Measurements from ENCODE around the gene ARAP2.

The ARAP2 gene

DNA sequence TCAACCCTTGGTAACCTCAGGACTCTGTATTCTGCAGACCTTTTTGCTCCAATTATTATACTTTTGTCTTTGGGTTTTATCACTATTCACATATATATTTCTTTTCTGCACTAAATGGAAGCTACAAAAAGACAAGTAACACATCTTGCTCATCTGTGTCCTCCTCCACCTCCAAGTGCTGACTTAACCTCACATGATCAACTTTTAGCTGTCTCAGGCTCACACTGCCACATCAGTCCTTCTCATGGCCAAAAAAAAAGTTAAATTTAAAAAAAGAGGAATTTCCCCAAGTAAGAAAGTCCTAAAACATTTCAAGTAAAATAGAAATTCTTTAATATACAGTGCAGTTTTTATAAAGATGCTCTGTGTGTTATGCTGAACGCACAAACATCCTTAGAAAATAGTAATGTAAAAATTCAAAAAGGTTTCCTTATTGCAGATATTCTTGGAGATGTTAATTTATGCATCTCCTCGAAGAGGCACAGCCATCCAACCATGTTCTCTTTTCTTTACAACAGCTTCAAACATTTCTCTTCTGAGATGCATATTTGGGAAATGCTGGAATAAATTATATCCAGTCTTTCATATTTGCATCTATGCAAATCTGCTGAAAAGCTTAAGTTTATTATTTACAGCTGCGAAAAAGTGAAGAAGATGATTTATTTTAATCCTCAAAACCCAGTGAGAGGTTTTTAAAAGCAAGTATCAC lies 37.6 kb downstream of the ARAP2 start:
- H3K4me3 ChIP-seq (ENCODE audit: low read length) = no peak overlapping the region
- no CpG with 5 or more reads among the region's 3 CpGs for WGBS (ENCODE audit: insufficient coverage, insufficient read length)
- H3K27ac ChIP-seq (ENCODE audit: low read length) = no peak overlapping the region
- no peak for DNase-seq (ENCODE audit: low read depth, low spot score)
- H3K4me1 ChIP-seq (ENCODE audit: control insufficient read depth, insufficient read depth, low read length) = no peaks in the 10 kb centered on the region; the same call in 1 of the 2 replicates
- no peaks in the 10 kb centered on the region for H3K27me3 ChIP-seq (ENCODE audit: control insufficient read depth, insufficient read depth, low read length)
- H3K9me3 ChIP-seq (ENCODE audit: control insufficient read depth, insufficient read depth, low read length) = no peaks in the 10 kb centered on the region
- H3K36me3 ChIP-seq (ENCODE audit: control insufficient read depth, insufficient read depth, low read length) = no peaks in the 10 kb centered on the region

DNA sequence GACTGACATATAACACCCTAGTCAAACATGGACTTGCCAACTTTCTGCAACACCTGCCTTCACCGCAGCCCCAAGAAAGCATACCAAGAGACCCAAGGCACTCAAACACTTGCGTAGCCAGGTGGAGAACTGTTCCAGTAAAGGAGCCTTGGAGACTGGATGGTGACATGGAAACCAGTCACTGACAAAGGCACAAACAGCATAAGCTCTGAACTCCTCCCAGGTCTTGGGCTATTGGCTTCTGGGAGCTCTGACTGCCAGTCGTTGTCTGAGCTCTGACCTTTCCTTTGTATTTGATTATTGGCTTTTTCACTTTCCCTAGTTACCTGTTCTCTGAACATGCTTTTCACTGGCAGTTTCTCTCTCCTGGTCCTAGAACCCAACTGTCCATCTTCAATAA lies 38.3 kb downstream of the ARAP2 start:
- H3K27me3 ChIP-seq (ENCODE audit: control insufficient read depth, insufficient read depth, low read length) = no peaks in the 10 kb centered on the region
- H3K27ac ChIP-seq (ENCODE audit: low read length) = no peak overlapping the region
- no peaks in the 10 kb centered on the region for H3K36me3 ChIP-seq (ENCODE audit: control insufficient read depth, insufficient read depth, low read length)
- H3K4me1 ChIP-seq (ENCODE audit: control insufficient read depth, insufficient read depth, low read length) = no peaks in the 10 kb centered on the region; the same call in 1 of the 2 replicates
- no peak overlapping the region for H3K4me3 ChIP-seq (ENCODE audit: low read length)
- no peak for DNase-seq (ENCODE audit: low read depth, low spot score)
- no peaks in the 10 kb centered on the region for H3K9me3 ChIP-seq (ENCODE audit: control insufficient read depth, insufficient read depth, low read length)
- no CpG with 5 or more reads among the region's 3 CpGs for WGBS (ENCODE audit: insufficient coverage, insufficient read length)

DNA sequence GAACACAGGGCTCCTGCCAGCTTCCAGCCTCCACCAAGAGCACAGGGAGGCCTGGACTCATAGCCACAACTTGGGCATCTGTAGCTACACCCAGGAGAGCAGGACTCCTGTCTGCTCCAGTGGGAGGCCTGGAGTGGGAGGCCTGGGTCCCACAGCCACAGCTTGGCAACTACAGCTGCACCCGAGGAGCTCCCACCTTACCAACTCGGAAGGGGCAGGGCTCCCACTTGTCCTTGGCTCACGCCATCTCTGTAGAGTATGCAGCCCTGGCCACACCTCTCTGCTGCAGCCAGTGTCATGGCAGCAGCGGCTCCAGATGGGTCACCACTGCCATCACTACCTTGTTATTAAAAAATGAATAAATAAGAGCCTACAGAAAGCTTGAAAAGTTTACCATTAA lies 45.5 kb downstream of the ARAP2 start:
- H3K4me1 ChIP-seq (ENCODE audit: control insufficient read depth, insufficient read depth, low read length) = no peaks in the 10 kb centered on the region; the same call in 1 of the 2 replicates
- no peaks in the 10 kb centered on the region for H3K27me3 ChIP-seq (ENCODE audit: control insufficient read depth, insufficient read depth, low read length)
- H3K36me3 ChIP-seq (ENCODE audit: control insufficient read depth, insufficient read depth, low read length) = no peaks in the 10 kb centered on the region
- WGBS (ENCODE audit: insufficient coverage, insufficient read length) = no CpG with 5 or more reads among the region's 4 CpGs
- H3K4me3 ChIP-seq (ENCODE audit: low read length) = no peak overlapping the region
- DNase-seq (ENCODE audit: low read depth, low spot score) = no peak
- H3K9me3 ChIP-seq (ENCODE audit: control insufficient read depth, insufficient read depth, low read length) = no peaks in the 10 kb centered on the region
- H3K27ac ChIP-seq (ENCODE audit: low read length) = no peak overlapping the region

DNA sequence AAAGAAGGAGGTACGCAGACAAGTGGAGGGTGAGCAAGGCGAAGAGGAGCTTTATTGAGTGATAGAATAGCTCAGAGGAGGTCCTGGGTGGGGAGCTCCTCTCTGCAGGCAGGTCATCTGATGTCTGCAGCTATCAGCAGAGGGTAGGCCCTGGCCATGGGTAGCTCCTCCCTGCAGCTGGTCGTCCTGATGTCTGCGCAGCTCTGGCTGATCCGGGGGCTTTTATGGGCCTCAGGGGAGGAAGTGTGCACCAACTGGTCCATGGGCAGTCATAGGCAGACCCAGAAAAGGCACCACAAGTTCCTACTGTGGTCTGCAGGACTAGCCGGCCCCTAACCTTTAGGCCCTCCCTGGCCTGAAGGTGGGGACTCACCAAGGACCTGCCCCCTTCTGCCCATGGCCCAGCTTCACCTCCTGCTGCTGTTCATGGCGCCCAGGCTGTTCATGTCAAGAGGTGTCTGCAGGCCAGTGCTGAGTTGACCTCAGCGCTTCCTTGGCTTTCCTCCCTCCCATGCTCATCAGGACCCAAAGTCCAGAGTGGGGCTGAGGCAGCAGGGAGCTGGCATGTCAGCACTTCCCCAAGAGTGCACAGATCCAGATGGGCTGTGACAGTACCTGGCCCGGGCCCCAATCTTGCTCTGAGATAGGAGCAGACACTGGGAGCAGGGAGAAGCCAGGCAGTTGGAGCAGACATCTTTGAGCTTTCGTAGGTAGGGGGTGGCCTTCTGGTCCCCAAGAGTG lies 46.1 kb downstream of the ARAP2 start:
- Histone ChIP-seq H3K4me3 (ENCODE audit: low read length) (no peak overlapping the region), H3K4me1 (ENCODE audit: control insufficient read depth, insufficient read depth, low read length) (no peaks in the 10 kb centered on the region; the same call in 1 of the 2 replicates), H3K9me3 (ENCODE audit: control insufficient read depth, insufficient read depth, low read length) (no peaks in the 10 kb centered on the region), H3K36me3 (ENCODE audit: control insufficient read depth, insufficient read depth, low read length) (no peaks in the 10 kb centered on the region), H3K27ac (ENCODE audit: low read length) (no peak overlapping the region), H3K27me3 (ENCODE audit: control insufficient read depth, insufficient read depth, low read length) (no peaks in the 10 kb centered on the region)
- no CpG with 5 or more reads among the region's 10 CpGs for WGBS (ENCODE audit: insufficient coverage, insufficient read length)
- no peak for DNase-seq (ENCODE audit: low read depth, low spot score)

DNA sequence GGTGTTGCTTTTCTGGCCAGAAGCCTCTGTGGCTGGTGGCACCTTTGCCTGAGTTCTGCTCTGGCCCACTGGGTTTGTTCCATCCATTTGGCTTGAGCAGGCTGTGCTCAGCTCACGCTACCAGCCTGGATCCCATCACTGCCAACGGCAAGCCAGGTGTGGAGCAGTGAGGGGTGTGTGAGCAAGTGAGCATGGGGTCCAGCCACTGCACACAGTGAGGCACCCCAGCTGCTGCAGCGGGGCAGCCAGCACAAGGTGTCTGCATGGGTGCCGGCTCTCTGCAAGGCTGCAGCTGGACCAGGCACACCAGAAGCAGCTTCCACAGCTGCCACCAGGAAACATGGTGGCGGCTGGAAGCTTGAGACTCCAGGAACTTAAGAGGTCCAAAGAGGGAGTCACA lies 46.8 kb downstream of the ARAP2 start:
- Histone ChIP-seq H3K27ac (ENCODE audit: low read length) (no peak overlapping the region), H3K27me3 (ENCODE audit: control insufficient read depth, insufficient read depth, low read length) (no peaks in the 10 kb centered on the region), H3K4me3 (ENCODE audit: low read length) (no peak overlapping the region), H3K36me3 (ENCODE audit: control insufficient read depth, insufficient read depth, low read length) (no peaks in the 10 kb centered on the region), H3K9me3 (ENCODE audit: control insufficient read depth, insufficient read depth, low read length) (no peaks in the 10 kb centered on the region), H3K4me1 (ENCODE audit: control insufficient read depth, insufficient read depth, low read length) (no peaks in the 10 kb centered on the region)
- no peak for DNase-seq (ENCODE audit: low read depth, low spot score)
- no CpG with 5 or more reads among the region's 5 CpGs for WGBS (ENCODE audit: insufficient coverage, insufficient read length)

DNA sequence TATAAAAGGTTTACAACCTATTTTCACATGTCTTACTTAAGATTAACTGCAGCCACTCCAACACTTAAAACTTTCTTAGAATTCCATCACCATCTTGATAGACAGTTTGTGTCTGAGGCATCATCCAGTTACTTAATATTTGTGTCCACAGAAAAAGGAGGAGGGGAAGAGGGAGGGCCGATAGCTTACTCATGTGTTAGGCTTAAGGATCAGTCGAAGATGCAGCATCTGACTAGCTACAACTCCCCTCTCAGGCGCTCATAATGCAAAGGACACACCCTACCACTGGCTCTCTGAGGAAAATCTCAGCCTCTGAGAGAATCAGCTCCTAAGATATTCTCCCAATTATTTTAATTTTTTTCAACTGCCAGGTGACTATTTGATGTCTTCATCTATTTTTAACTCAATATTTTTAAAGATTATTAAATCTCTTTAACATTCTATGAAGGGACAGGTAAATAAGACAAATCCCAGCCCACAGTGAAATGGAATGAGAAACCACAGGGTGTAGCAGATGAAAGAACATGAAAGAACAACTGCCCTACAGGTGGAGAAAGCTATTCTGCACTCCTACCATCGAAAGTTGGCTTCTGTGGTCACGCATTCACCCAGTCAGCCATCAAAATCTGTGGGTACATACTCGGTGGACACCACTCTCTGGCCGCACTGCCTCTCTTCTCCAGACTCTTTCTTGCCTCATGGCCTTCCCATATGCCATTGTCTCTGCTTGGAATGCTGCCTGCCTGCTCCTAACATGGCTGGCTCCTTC lies 48.0 kb downstream of the ARAP2 start:
- H3K9me3 ChIP-seq (ENCODE audit: control insufficient read depth, insufficient read depth, low read length) = no peaks in the 10 kb centered on the region
- H3K36me3 ChIP-seq (ENCODE audit: control insufficient read depth, insufficient read depth, low read length) = no peaks in the 10 kb centered on the region
- H3K4me3 ChIP-seq (ENCODE audit: low read length) = no peak overlapping the region
- no peak for DNase-seq (ENCODE audit: low read depth, low spot score)
- H3K27me3 ChIP-seq (ENCODE audit: control insufficient read depth, insufficient read depth, low read length) = no peaks in the 10 kb centered on the region
- H3K4me1 ChIP-seq (ENCODE audit: control insufficient read depth, insufficient read depth, low read length) = no peaks in the 10 kb centered on the region
- H3K27ac ChIP-seq (ENCODE audit: low read length) = no peak overlapping the region
- WGBS (ENCODE audit: insufficient coverage, insufficient read length) = no CpG with 5 or more reads among the region's 7 CpGs

DNA sequence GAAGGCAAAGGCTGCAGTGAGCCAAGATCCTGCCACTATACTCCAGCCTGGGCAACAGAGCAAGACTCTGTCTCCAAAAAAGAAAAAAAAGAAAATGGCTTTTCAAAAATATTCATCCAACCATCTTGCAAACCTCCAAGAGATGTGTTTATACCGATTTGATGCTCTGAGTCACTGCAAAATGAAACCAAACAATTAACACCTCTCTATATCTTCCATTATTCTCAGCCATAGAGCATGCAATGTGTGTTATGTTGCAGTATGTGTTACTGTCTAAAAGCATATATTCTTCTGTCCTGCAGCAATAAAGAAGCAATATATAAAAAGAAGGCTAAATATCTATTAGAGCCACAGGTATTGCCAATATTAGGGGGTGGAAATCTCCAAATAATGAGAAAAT lies 51.4 kb downstream of the ARAP2 start:
- H3K27me3 ChIP-seq (ENCODE audit: control insufficient read depth, insufficient read depth, low read length) = no peaks in the 10 kb centered on the region
- no peak for DNase-seq (ENCODE audit: low read depth, low spot score)
- no peak overlapping the region for H3K4me3 ChIP-seq (ENCODE audit: low read length)
- no peak overlapping the region for H3K27ac ChIP-seq (ENCODE audit: low read length)
- no peaks in the 10 kb centered on the region for H3K9me3 ChIP-seq (ENCODE audit: control insufficient read depth, insufficient read depth, low read length)
- H3K4me1 ChIP-seq (ENCODE audit: control insufficient read depth, insufficient read depth, low read length) = no peaks in the 10 kb centered on the region
- no CpG with 5 or more reads among the region's 1 CpG for whole genome bisulfite sequencing (ENCODE audit: insufficient coverage, insufficient read length)
- no peaks in the 10 kb centered on the region for H3K36me3 ChIP-seq (ENCODE audit: control insufficient read depth, insufficient read depth, low read length)

DNA sequence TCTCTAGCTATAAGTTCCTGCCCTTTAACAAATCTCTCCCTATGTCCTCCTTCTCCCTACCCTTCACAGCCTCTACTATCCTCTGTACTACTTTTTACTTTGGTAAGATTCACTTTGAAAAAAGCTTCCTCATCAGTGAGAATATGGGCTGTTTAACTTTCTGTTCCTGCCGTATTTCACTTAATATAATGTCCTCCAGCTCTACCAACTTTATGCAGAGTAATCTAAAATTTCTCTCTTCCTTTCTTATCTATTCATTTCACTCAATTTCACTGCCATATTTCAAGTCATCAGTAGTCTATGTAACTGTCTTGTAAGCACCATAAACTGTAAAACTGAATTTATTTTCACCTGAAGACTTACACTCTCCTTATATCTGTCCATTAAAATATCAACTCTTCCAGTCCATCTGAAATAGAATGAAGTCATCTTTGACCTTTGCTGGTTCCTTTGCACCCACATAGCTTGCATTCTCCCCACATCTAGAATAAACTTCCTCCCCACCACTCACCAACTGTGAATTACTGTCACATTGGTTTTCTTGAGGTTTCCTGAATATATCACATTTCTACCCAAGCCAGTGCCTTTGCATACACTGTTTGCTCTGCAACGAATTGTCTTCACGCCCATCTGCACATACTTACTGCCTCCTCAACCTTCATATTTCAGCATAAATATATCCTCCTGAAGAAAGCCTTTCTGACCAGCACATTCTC lies 54.6 kb downstream of the ARAP2 start:
- Histone ChIP-seq H3K36me3 (ENCODE audit: control insufficient read depth, insufficient read depth, low read length) (no peaks in the 10 kb centered on the region), H3K27ac (ENCODE audit: low read length) (no peak overlapping the region), H3K4me1 (ENCODE audit: control insufficient read depth, insufficient read depth, low read length) (no peaks in the 10 kb centered on the region), H3K27me3 (ENCODE audit: control insufficient read depth, insufficient read depth, low read length) (no peaks in the 10 kb centered on the region), H3K4me3 (ENCODE audit: low read length) (no peak overlapping the region), H3K9me3 (ENCODE audit: control insufficient read depth, insufficient read depth, low read length) (no peaks in the 10 kb centered on the region)
- WGBS (ENCODE audit: insufficient coverage, insufficient read length) = no CpG with 5 or more reads among the region's 3 CpGs
- no peak for DNase-seq (ENCODE audit: low read depth, low spot score)

DNA sequence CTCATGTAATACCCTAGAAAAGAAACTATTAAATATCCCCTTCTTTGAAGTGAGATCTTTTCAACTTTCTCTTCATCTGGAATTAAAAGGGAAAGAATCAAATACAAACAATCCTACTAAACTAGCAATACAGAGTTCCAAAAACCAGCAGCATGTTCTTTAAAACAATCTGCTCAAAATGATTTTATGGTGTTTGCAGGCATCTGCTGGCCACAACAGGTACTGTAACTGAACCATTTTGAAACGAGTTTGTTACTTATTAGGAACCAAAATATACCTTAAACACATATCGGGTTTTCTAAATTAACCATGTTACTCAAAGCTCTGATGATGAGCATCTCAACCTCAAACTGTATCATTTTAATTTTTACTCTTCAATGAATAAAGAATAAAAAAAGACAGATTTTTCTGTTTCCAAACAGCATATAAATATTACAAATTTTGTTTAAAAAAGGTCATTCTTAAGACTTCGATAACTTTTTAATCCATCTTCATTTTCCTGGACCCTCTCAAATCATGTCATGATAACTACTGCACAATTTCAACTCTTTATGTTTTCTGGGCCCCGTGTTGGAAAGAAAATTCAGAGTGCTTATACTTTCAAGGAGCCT lies 56.5 kb downstream of the ARAP2 start:
- H3K4me1 ChIP-seq (ENCODE audit: control insufficient read depth, insufficient read depth, low read length) = no peaks in the 10 kb centered on the region
- H3K27ac ChIP-seq (ENCODE audit: low read length) = no peak overlapping the region
- no peaks in the 10 kb centered on the region for H3K9me3 ChIP-seq (ENCODE audit: control insufficient read depth, insufficient read depth, low read length)
- no peaks in the 10 kb centered on the region for H3K36me3 ChIP-seq (ENCODE audit: control insufficient read depth, insufficient read depth, low read length)
- DNase-seq (ENCODE audit: low read depth, low spot score) = no peak
- WGBS (ENCODE audit: insufficient coverage, insufficient read length) = no CpG with 5 or more reads among the region's 4 CpGs
- H3K4me3 ChIP-seq (ENCODE audit: low read length) = no peak overlapping the region
- no peaks in the 10 kb centered on the region for H3K27me3 ChIP-seq (ENCODE audit: control insufficient read depth, insufficient read depth, low read length)
